ENCODE data around the gene RAI14. TPM values are rescaled to one million over a fixed set of nuclear protein-coding genes. Genes with fewer than 3 reads are reported as not detected.

The RAI14 gene
- 10 to 100 TPM; 11.7 to 22.7 (median 13.7) TPM for total RNA-seq
- 4.5 TPM for polyA plus RNA-seq
- long read RNA-seq, donor 1, full-length matches to known transcripts, result 4 of 10 reads
- long read RNA-seq, donor 1, partial matches to known transcripts, result 4 of 10 reads
- long read RNA-seq, donor 1, other reads (novel, unspliced or antisense), result 2 of 10 reads
- long read RNA-seq, donor 2, partial matches to known transcripts, result 1 of 4 reads
- long read RNA-seq, donor 2, other reads (novel, unspliced or antisense), result 1 of 4 reads
- long read RNA-seq, donor 3, full-length matches to known transcripts, result 16 of 62 reads
- long read RNA-seq, donor 3, partial matches to known transcripts, result 34 of 62 reads
- long read RNA-seq, donor 3, other reads (novel, unspliced or antisense), result 12 of 62 reads
- long read RNA-seq, donor 4, partial matches to known transcripts, result 0 of 3 reads
- long read RNA-seq, donor 4, other reads (novel, unspliced or antisense), result 1 of 3 reads

DNA sequence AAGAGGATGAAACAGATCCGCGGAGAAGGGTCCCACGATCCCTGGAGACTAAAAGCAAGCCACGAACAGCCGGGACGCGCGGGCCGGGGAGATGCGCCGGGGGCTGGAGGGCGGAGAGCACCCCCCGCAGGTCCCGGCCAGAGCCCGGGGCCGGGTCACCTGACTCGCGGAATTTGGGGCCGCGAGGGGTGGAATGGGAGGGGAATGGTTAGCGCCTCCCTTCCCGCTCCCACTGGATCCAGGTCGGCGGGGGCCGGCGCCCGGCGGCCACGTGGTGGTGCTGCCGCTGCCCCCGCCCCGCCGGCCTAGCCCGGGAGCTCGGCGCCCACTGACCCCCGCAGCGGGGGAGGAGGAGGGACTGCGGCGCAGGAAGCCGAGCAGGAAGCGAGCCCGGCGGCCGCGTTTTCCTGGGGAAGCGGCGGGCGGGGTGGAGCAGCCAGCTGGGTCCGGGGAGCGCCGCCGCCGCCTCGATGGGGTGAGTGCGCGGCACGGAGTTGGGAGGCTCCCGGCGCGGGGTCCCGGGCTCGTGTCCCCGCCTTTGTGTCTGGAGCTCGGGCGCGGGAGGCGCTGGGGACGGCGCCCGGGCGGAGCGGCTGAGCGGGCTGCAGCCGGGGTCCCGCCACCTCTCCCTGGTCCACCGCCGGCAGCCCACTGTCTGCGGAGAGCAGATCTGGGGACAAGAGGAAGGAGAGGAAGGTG is at the start of gene RAI14:
Gene RAI14, plus strand, starts transcription at position 328 of the 699 bp plus-strand sequence. CDS start 30,592 bp downstream, outside the sequence.
- Histone ChIP-seq H3K4me3 (ENCODE audit: low read length) (peak within 1 kb of the TSS; percentile 95), H3K9me3 (ENCODE audit: control insufficient read depth, low read length) (no peaks in the 10 kb centered on the region), H3K4me1 (ENCODE audit: control insufficient read depth, insufficient read depth, low read length) (no peaks in the 10 kb centered on the region), H3K27ac (ENCODE audit: low read length) (peak within 1 kb of the TSS; percentile 89), H3K27me3 (ENCODE audit: control insufficient read depth, insufficient read depth) (no peaks in the 10 kb centered on the region)
- DNase-seq, result peak; percentile 88 to 93 (median 92)
- intact Hi-C loops (cut with DNase I), result loop anchor here in 2 of 4 donors (10.0 kb wide), 4 partner anchors 131 to 239 kb away; no protein-coding TSS in a partner anchor
- ATAC-seq, result peak; percentile 96
- under 1% methylated on average over 79 of the region's 79 CpGs for WGBS

DNA sequence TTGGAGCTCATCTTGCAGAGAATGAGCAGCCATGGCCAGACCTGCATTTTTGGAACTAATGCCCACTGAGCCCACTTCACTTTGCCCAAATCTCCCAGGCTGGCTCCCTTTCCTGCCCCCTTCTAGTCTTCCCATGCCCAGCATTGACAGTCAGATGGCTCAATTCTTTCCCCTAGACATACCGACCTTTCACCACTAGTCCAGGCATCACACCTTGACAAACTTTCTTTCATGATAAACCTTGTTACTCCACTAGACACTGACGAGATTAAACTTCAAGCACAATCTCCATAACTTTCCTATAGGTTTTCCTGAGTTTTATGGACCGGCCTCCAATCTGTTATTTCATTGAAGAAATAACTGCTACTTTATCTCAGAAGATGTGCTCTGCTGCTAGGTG is 47.8 kb upstream of the RAI14 start:
- intact Hi-C loops (cut with DNase I), result no loop called here
- ATAC-seq, result no peak
- WGBS, result 61% methylated on average over 3 of the region's 3 CpGs

DNA sequence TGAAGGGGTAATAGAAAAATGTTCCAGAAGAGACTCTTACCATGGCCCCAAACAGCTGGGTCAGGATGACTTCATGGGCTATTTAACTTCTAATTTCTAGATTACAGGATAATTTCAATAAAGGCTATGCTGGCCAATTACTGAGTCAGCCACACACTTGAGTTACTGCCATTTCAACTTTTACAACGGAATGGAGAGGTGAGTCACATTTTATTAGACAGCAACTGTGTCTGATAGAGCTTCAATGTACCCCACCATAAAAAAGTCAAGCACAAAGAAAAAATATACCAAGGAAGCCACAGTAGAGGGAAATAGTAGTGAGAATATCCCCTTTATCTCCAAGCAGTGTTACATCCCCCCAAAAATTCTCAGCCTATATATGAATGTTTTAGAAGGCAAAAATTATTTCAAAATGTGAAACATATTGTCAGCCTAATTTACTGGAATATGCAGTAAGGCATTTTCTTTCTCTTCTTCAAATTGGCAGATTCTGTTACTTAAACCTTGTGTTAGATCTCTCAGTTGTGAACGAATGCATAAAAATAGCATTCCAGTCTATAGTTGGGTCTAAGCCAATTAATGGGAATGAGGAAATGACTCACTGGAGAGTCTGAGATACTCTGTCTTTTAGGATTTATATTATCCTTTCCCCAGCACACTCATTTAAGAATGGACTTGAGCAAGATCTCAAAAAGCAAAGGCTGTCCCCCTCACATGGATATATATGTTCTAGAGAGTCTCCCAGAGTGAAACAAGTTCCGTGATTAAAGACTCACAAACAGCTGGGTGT is 47.1 kb upstream of the RAI14 start:
- Histone ChIP-seq H3K27me3 (ENCODE audit: control insufficient read depth, insufficient read depth) (no peaks in the 10 kb centered on the region), H3K4me3 (ENCODE audit: low read length) (no peak overlapping the region), H3K27ac (ENCODE audit: low read length) (no peak overlapping the region), H3K9me3 (ENCODE audit: control insufficient read depth, low read length) (no peaks in the 10 kb centered on the region), H3K4me1 (ENCODE audit: control insufficient read depth, insufficient read depth, low read length) (no peaks in the 10 kb centered on the region)
- intact Hi-C loops (cut with DNase I), result no loop called here
- ATAC-seq (peak; percentile 51 to 89), DNase-seq (no peak)
- WGBS, result 19% methylated on average over 3 of the region's 3 CpGs

More for the DNA sequence above, 47.8 kb upstream of the RAI14 start:
- no peak overlapping the region for H3K27ac ChIP-seq (ENCODE audit: low read length)
- no peaks in the 10 kb centered on the region for H3K27me3 ChIP-seq (ENCODE audit: control insufficient read depth, insufficient read depth)
- no peaks in the 10 kb centered on the region for H3K4me1 ChIP-seq (ENCODE audit: control insufficient read depth, insufficient read depth, low read length)
- H3K4me3 ChIP-seq (ENCODE audit: low read length), result no peak overlapping the region
- DNase-seq, result no peak
- H3K9me3 ChIP-seq (ENCODE audit: control insufficient read depth, low read length), result no peaks in the 10 kb centered on the region

DNA sequence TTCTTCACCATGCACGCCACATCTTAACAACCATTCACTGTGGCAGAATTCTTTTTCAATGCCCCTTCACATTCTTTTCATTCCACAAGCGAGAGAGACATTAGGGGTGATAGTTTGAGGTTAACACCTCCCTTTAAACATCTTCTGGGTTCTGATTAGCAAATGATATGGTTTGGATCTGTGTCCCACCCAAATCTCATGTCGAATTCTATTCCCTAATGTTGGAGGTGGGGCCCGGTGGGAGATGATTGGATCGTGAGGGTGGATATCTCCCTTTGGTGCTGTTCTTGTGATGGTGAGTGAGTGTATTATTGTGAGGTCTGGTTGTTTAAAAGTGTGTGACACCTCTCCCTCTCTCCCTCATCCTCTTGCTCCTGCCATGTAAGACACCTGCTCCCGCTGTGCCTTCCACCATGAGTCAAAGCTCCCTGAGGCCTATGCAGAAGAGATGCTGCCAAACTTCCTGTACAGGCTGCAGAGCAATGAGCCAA is 46.1 kb upstream of the RAI14 start:
- Histone ChIP-seq H3K9me3 (ENCODE audit: control insufficient read depth, low read length) (no peaks in the 10 kb centered on the region), H3K4me1 (ENCODE audit: control insufficient read depth, insufficient read depth, low read length) (no peaks in the 10 kb centered on the region), H3K27ac (ENCODE audit: low read length) (peak overlapping the region; percentile 2), H3K4me3 (ENCODE audit: low read length) (no peak overlapping the region), H3K27me3 (ENCODE audit: control insufficient read depth, insufficient read depth) (no peaks in the 10 kb centered on the region)
- 74% methylated on average over 6 of the region's 6 CpGs for WGBS
- ATAC-seq, result no peak
- DNase-seq, result no peak
- intact Hi-C loops (cut with DNase I), result no loop called here

GRCh38 chr5:34610546-34610945 is 45.6 kb upstream of the RAI14 start:
- Histone ChIP-seq H3K4me1 (ENCODE audit: control insufficient read depth, insufficient read depth, low read length) (no peaks in the 10 kb centered on the region), H3K9me3 (ENCODE audit: control insufficient read depth, low read length) (no peaks in the 10 kb centered on the region), H3K4me3 (ENCODE audit: low read length) (no peak overlapping the region), H3K27me3 (ENCODE audit: control insufficient read depth, insufficient read depth) (no peaks in the 10 kb centered on the region), H3K27ac (ENCODE audit: low read length) (no peak overlapping the region)
- intact Hi-C loops (cut with DNase I), result no loop called here
- DNase-seq (no peak), ATAC-seq (no peak)

- H3K4me1 ChIP-seq (ENCODE audit: control insufficient read depth, insufficient read depth, low read length), result no peaks in the 10 kb centered on the region
- H3K27ac ChIP-seq (ENCODE audit: low read length), result no peak overlapping the region
- no peaks in the 10 kb centered on the region for H3K9me3 ChIP-seq (ENCODE audit: control insufficient read depth, low read length)
- ATAC-seq (no peak), DNase-seq (no peak)
- H3K4me3 ChIP-seq (ENCODE audit: low read length), result no peak overlapping the region
- intact Hi-C loops (cut with DNase I), result no loop called here
- 95% methylated on average over 9 of the region's 9 CpGs for WGBS
- no peaks in the 10 kb centered on the region for H3K27me3 ChIP-seq (ENCODE audit: control insufficient read depth, insufficient read depth)
These were observed 44.4 kb upstream of the RAI14 start for GRCh38 chr5:34611464-34612415.

DNA sequence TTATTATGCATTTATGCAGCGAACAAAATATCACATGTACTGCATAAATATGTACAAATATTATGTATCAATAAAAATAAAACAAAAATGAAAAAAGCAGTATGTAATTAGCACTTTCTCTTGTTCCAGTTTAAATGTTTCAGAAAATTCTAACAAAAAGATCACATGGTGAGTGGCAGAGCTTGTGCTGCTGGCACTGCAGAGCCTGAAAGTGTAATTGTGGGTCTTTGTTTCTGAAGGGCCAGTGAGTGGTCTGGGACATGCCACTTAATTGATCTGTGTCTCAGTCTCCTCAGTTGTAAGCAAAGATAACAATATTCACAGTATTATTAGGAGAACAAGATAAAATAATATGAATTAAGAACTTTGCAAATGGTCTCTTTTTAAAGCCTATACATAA is 39.5 kb upstream of the RAI14 start:
- DNase-seq (no peak), ATAC-seq (no peak)
- H3K27ac ChIP-seq (ENCODE audit: low read length), result no peak overlapping the region
- intact Hi-C loops (cut with DNase I), result no loop called here
- no peaks in the 10 kb centered on the region for H3K4me1 ChIP-seq (ENCODE audit: control insufficient read depth, insufficient read depth, low read length)
- H3K4me3 ChIP-seq (ENCODE audit: low read length), result no peak overlapping the region
- 94% methylated on average over 1 of the region's 1 CpG for WGBS
- no peaks in the 10 kb centered on the region for H3K27me3 ChIP-seq (ENCODE audit: control insufficient read depth, insufficient read depth)
- no peaks in the 10 kb centered on the region for H3K9me3 ChIP-seq (ENCODE audit: control insufficient read depth, low read length)

- no peak for ATAC-seq
- intact Hi-C loops (cut with DNase I), result no loop called here
- Histone ChIP-seq H3K27ac (ENCODE audit: low read length) (no peak overlapping the region), H3K9me3 (ENCODE audit: control insufficient read depth, low read length) (no peaks in the 10 kb centered on the region), H3K27me3 (ENCODE audit: control insufficient read depth, insufficient read depth) (no peaks in the 10 kb centered on the region), H3K4me3 (ENCODE audit: low read length) (no peak overlapping the region), H3K4me1 (ENCODE audit: control insufficient read depth, insufficient read depth, low read length) (no peaks in the 10 kb centered on the region)
- 74% methylated on average over 4 of the region's 4 CpGs for WGBS
- DNase-seq, result no peak
These were observed 37.6 kb upstream of the RAI14 start for GRCh38 chr5:34618371-34619065.

GRCh38 chr5:34620185-34620584 is 35.9 kb upstream of the RAI14 start:
- 93% methylated on average over 5 of the region's 5 CpGs for WGBS
- intact Hi-C loops (cut with DNase I), result no loop called here
- DNase-seq (peak in 1 of 3 donors; percentile 23), ATAC-seq (peak in 1 of 2 donors; percentile 91)
- Histone ChIP-seq H3K27ac (ENCODE audit: low read length) (no peak overlapping the region), H3K4me1 (ENCODE audit: control insufficient read depth, insufficient read depth, low read length) (no peaks in the 10 kb centered on the region), H3K4me3 (ENCODE audit: low read length) (no peak overlapping the region), H3K9me3 (ENCODE audit: control insufficient read depth, low read length) (no peaks in the 10 kb centered on the region), H3K27me3 (ENCODE audit: control insufficient read depth, insufficient read depth) (no peaks in the 10 kb centered on the region)
